GM18498 (cell line): ENCODE data around the gene PRICKLE3.

ENCODE experiments used
- ATAC-seq: cut with Tn5 transposase; IDR thresholded peaks from one replicate; pipeline ENCODE4 v1.9.1; 2021; ENCODE audit warnings: mild to moderate bottlenecking, moderate library complexity; ENCODE audit not compliant: unreplicated experiment

PRICKLE3 gene

DNA sequence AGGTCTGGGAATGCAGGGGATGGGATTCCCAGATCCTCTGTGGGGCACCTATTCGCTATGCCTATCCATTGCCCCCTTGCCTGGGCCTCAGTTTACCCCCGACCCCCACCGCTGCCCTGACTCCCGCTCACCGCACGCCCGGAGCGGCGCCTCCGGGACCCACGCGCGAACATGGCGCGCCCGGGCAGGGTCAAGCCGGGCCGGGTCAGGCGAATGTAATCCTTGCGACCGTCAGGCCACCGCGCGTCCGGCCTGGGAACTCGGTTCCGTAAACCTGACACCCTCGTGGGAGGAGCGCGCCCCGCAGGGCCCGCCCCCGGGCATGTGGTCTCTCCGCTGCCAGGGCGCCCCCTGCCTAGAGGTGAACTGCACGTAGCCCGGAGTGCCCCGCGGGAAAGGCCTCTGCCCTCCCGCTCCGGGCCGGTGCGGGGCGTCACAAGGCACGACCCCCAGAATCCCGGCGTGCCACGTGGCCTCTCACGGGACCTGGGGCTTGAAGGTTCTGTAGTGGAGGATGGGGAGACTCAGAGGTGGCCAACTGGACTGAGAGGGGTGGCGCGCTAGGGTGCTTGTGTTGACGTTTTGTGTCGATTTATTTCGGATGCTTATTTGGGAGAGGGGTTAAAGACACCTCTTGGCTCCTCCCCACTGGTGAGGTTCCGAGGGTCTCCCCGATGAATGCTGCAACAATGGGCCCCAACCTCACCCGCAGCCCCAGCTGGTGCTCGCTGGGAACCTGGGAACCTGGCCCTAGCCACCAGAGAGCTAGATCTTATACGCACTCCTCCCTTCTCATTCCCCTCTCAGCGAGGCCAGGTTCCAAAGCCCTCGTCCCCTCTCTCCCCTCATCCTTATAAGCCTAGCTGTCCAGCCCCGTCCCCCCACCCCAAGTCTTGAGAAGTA is at the start of gene PRICKLE3:
Gene PRICKLE3, minus strand, starts transcription at position 249 of the 903 bp plus-strand sequence. Its CDS starts 76 bp downstream, at position 173.
- ATAC-seq: peak; percentile 38

GRCh38 chrX:49233887-49234555 is 47.8 kb upstream of the PRICKLE3 start:
- ATAC-seq: no peak

DNA sequence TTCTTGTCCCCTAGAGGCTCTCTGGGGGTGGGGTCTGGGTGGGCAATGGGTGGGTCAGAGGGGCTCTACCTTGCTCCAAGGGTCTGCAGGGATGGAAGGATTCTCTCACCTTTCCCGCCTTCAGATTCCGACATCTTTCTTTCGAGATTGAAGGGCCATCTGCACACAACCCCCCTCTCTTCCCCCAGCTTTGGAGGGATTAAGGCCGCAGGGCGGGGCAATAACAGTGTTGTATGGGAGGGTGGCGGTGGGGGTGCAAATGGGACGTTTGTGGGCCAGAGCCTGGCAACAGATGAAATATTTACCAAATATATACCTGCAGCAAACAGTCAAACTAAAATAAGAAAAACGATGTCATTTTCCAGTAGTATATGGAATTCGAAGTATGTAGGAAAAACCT is 47.0 kb upstream of the PRICKLE3 start, which contains the start of gene CACNA1F:
Gene CACNA1F, minus strand, starts transcription at position 165 of the 400 bp plus-strand sequence. Its CDS starts 31 bp downstream, at position 134.
- no peak for ATAC-seq

DNA sequence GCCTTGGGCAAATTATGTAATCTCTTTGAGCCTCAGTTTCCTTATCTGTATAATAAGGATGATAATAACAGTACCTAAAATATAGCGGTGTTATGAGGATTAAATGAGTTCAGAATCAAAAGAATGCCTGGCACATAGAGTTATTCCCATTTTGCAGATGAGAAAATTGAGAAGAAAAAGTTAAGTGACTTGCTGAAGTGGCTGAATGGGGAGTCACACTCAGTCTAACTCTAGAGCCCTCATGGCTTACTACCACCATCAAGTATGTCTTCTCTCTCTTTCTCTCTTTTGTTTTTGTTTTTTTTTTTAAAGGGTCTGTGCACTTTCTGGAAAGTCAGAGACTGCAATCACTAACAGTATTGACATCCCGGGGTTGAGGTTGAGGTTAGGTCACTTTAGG is 46.4 kb upstream of the PRICKLE3 start:
- no peak for ATAC-seq

DNA sequence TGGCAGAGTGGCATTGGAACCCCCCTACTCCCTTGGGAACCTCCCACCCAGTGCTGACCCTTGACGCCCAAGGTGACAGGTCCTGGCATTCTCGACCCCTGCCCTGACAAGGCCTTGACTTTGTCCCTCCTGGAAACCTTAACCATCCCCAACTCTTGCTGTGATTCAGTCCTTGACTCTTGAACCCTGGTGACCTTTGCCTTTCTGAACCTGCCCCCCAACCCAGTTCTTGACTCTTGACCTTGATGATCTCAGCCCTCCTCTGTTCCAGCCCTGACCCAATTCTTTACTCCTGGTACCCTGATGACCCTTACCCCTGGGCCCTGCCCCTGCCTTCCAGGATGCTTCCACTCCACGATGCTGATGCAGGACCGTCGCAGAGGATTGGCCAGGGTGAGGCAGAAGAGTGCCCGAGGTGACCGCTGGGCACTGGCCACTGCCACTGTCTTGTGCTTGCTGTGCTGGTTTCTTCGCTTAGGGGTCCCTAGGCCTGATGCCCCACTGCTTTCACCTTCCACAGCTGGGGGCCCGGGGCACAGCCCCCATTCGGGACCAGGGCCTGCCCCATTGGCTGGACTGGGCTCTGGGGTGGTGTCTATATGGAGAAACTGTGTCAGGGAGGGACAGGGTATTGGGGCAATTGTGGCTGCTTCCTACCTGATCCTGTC is 45.3 kb upstream of the PRICKLE3 start:
- no peak for ATAC-seq

DNA sequence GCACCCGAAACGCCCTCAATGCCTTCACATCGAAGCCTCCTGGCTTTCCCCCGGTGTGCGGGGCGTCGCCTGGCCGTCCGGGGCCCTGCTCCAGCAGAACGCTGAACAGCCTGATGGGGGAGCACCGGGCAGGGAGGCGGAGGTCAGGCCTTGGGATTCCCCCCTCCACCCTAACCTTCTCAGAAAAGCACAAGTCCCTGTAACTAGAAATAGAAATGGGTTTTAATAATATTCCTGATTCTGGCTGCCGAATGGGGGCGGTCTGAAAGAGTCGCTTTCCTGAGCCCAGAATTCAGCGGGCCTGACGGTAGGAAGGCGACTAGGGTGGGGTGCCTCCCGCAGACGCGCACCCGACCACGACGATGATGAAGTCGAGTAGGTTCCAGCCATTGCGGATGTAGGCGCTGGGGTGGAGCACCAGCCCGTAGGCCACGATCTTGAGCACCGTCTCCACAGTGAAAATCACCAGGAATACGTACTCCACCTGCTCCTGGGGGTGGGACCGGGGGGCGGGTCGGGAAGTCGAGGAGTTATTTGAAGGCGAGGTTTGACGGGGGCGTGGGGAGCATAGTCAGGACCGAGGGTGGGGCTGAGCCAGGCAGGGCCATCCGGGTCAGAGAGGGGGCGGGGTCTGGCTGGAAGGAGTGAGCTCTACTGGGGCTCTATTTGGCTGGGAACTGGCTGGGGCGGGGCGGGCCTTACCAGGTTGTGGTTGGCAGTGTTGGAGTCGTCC is 44.5 kb upstream of the PRICKLE3 start:
- peak; percentile 64 for ATAC-seq

- ATAC-seq: no peak
These were observed 42.0 kb upstream of the PRICKLE3 start for GRCh38 chrX:49228185-49228584.

GRCh38 chrX:49227726-49228125 is 41.6 kb upstream of the PRICKLE3 start:
- ATAC-seq: no peak

DNA sequence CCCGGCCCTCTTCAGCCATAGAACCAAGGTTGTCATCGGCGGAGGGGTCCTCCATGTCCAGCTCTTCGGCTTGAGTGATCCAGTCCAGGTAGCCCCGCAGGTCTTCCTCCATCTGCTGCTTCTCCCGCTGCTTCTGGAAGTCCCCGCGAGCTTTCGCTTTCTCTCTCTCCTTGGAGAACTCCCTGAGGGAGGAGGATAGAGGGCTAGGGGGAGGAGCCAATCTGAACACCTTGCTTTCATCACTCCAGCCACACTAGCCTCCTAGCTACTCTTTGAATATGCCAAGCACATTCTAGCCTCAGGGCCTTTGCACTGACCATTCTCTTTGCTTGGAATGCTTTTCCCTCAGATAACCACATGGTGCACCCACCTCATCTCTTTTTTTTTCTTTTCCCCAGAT is 40.8 kb upstream of the PRICKLE3 start:
- ATAC-seq: no peak

GRCh38 chrX:49225858-49226257 is 39.7 kb upstream of the PRICKLE3 start:
- ATAC-seq: no peak

DNA sequence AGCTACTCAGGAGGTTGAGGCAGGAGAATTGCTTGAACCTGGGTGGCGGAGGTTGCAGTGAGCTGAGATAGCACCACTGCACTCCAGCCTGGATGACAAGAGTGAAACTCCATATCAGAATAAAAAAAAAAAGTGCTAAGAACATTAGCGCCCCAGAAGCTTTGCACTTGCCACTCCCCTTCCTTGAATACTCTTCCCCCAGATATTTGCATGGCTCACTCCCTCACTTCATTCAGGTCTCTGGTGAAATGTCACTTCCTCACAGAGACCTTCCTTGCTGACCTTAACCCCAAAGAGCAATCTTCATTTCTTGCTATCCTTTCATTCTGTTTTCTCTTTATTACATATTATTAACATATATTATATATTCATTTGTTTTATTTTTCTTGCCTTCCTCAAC is 35.7 kb upstream of the PRICKLE3 start:
- ATAC-seq: no peak

GRCh38 chrX:49220100-49220499 is 33.9 kb upstream of the PRICKLE3 start:
- ATAC-seq: no peak

DNA sequence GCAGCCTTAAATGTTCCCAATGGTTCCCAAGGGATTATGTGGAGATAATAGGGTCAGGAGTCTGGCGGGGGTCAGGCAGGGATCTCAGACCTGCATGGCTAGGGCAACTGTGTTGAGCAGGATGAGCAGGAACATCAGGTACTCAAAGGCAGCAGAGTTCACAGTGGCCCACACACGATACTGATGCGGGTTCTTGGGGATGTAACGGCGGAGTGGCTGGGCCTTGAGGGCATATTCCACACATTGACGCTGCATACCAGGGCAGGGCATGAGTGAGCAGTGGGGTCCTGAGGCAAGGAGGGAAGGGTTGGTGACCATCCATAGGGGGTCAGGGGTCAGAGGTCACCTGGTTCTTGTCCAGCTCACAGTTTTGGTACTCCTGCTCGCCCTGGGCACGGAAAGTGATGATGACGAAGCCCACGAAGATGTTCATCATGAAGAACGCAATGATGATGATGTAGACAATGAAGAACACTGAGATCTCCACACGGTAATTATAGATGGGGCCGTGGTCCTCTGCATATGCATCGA is 28.9 kb upstream of the PRICKLE3 start:
- ATAC-seq: no peak

- no peak for ATAC-seq
These were observed 28.2 kb upstream of the PRICKLE3 start for GRCh38 chrX:49214416-49214815.

GRCh38 chrX:49212861-49213260 is 26.7 kb upstream of the PRICKLE3 start:
- ATAC-seq: no peak

DNA sequence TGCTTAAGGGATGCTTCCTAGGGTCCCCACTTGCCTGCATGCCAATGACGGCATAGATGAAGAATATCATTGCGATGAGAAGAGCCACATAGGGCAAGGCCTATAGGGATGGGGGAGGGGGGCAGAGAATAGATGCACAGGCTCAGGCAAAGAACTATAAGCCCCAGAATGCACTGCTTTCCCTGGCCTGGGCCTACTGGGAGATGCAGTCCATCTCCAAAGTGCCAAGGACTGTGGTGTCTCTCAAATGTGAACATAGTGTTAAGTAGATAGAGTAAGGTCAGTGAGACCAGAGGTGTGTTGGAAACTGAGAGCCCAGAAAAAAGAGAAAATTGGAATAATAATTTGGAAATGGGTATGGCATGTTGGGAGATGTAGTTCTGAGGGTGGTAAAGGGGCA is 26.0 kb upstream of the PRICKLE3 start:
- ATAC-seq: no peak

- no peak for ATAC-seq
These were observed 24.9 kb upstream of the PRICKLE3 start for GRCh38 chrX:49211074-49211473.

DNA sequence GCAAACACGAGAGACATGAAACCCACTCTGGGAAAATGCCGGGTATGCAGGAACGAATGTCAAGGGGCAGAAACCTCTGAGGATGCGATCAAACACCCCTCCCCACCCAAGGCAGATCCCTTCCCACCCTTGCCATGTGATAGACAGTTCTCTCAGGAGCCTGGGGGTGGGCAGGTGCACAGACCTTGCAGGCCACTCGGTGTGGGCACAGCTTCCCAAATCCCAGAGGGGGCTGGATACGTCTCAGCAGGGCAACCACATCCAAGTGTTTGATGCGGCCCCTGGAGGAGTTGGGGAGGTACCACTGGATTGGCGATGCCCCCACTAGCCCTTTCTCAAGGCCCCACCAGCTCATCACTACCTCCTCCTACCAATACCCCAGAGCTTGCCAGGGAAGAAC is 24.2 kb upstream of the PRICKLE3 start:
- no peak for ATAC-seq

DNA sequence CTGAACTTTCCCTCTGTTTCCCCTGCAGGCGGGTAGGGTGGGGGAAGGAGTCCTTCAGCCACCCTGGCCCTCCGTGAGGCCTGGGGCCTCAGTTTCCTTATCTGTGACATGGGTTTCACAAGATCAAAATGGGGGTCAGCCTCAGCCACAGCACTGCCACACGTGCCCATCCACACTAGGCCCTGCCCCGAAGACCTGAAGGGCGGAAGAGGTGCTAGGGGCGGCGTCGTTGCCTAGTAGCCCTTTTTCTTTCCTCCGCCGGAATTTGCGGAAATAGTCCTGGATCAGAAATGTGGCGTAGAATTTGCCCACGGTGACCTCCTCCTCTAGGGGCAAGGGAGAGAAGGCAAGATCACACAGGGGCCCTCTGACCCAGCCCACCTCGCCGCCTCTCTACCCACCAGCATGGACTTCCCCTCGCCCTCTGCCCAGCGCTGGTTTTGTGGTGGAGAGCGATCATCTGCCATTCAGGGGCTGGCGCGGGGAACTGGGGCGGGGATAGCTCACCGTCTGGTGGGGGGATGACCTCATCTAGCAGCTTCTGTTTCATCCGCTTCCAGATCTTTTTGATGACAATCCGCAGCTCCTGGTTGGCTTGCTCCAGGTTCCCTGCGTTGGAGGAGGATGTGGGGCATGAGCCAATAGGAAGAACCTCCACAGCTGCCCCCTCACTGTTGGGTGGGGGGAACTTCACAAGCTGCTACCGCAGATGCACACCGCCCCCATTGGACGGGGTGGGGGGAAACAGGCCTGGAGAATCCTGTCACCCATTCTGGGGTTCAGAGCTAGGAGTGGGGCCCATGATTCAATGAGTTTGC is 23.5 kb upstream of the PRICKLE3 start:
- no peak for ATAC-seq

- no peak for ATAC-seq
These were observed 22.2 kb upstream of the PRICKLE3 start for GRCh38 chrX:49208399-49208798.
